Small intestine (tissue), 7 donors: ENCODE data around the gene ALDH1B1. TPM values are rescaled to one million over a fixed set of nuclear protein-coding genes. Genes with fewer than 3 reads are reported as not detected.
"Not testable (repeated sequence)": the region's sequence is repeated elsewhere in the genome, so short reads cannot be mapped to it uniquely, and the experiment has no call there.

Source experiments
- DNase-seq, 2 donors: peaks; one replicate each; pipeline versions ENCODE4 v3.0.0 to v3.0.0-alpha.2; 2013
- FAIRE-seq: peaks from 2 replicates; lab custom pipeline; 2012; peaks lifted over from hg19 to GRCh38; lab: Jason Lieb, UNC
- H3K27ac ChIP-seq, 3 donors: one replicate each; pipeline ENCODE4 v1.5.1; 2013; ENCODE audit warnings: low read length in 2 of 3, mild to moderate bottlenecking in 2 of 3, control low read depth in 1 of 3, inconsistent platforms in 1 of 3, low read depth in 1 of 3, moderate library complexity in 1 of 3
- H3K27me3 ChIP-seq, 3 donors: one replicate each; pipeline ENCODE4 v1.6.1; 2013; ENCODE audit warnings: low read length in 3 of 3, inconsistent platforms in 1 of 3; ENCODE audit not compliant: control insufficient read depth in 3 of 3, insufficient read depth in 3 of 3
- H3K36me3 ChIP-seq, 3 donors: one replicate each; pipeline ENCODE4 v1.6.1; 2013; ENCODE audit warnings: low read length in 3 of 3, inconsistent platforms in 1 of 3, low read depth in 1 of 3, mild to moderate bottlenecking in 1 of 3, moderate library complexity in 1 of 3; ENCODE audit not compliant: control insufficient read depth in 3 of 3, insufficient read depth in 2 of 3
- H3K4me1 ChIP-seq, 3 donors: one replicate each; pipeline ENCODE4 v1.6.1; 2013; ENCODE audit warnings: low read length in 2 of 3, inconsistent platforms in 1 of 3, low read depth in 1 of 3, mild to moderate bottlenecking in 1 of 3, moderate library complexity in 1 of 3; ENCODE audit not compliant: control insufficient read depth in 3 of 3, insufficient read depth in 2 of 3
- H3K4me3 ChIP-seq, 3 donors: one replicate each; pipeline ENCODE4 v1.5.1; 2013; ENCODE audit warnings: low read length in 3 of 3, control low read depth in 1 of 3, inconsistent platforms in 1 of 3, low read depth in 1 of 3, mild to moderate bottlenecking in 1 of 3, moderate library complexity in 1 of 3
- H3K9me3 ChIP-seq, 2 donors: one replicate each; pipeline ENCODE4 v1.6.1; 2013; ENCODE audit warnings: low read depth in 1 of 2, low read length in 1 of 2; ENCODE audit not compliant: control insufficient read depth in 2 of 2, insufficient read depth in 1 of 2
- WGBS, 3 donors: extraction: QIAGEN DNeasy Blood & Tissue Kit; methylation state at CpG; one replicate each; pipeline ENCODE4 v1.1.7; 2013; 5-methylcytosine and 5-hydroxymethylcytosine counted together
- polyA plus RNA-seq, 4 donors: library from polyadenylated mRNA; stranded (reverse) in 3 of 4; unstranded in 1 of 4; fragments of 200-250 nt in 3 of 4; fragments of 120-200 nt in 1 of 4; gene quantifications; one replicate each; pipeline versions ENCODE4 v1.2.1 to v1.2.3, GENCODE V29; 2013
- donor health status: healthy with polysubstance abuse.
- donor health status: control.
- donor health status: control.
- donor health status: Bipolar disorder and iron deficiency.
- donor health status: healthy.

Gene ALDH1B1
- polyA plus RNA-seq, 4 donors = 4.2 to 153 (median 33.8) TPM

GRCh38 chr9:38377336-38378083, 15.0 kb upstream of the ALDH1B1 start:
- H3K36me3 ChIP-seq, H3K27me3 ChIP-seq, H3K9me3 ChIP-seq, DNase-seq, FAIRE-seq, H3K4me3 ChIP-seq: not testable (repeated sequence)
- WGBS, 3 donors = 95 to 96% (median 96%) methylated on average over 23 to 42 of the region's 42 CpGs
- H3K4me1 ChIP-seq = peaks cover 0 to 63% (median 0%) of the 10 kb centered on the region in 3 donors
- peak overlapping the region in 1 of 3 donors; percentile 36 for H3K27ac ChIP-seq

GRCh38 chr9:38380230-38380871, 12.2 kb upstream of the ALDH1B1 start:
- Histone ChIP-seq H3K9me3 (peaks cover 0 to 15% of the 10 kb centered on the region in 2 donors), H3K27ac (peak overlapping the region in 1 of 3 donors; percentile 92), H3K36me3 (no peaks in the 10 kb centered on the region), H3K4me3 (no peak overlapping the region), H3K4me1 (peaks cover 0 to 69% (median 0%) of the 10 kb centered on the region in 3 donors), H3K27me3 (no peaks in the 10 kb centered on the region)
- DNase-seq (no peak), FAIRE-seq (no peak)
- 29 to 63% (median 49%) methylated on average over 6 of the region's 6 CpGs for WGBS, 3 donors

GRCh38 chr9:38380872-38381534, 11.5 kb upstream of the ALDH1B1 start:
- DNase-seq = peak; percentile 61 to 90
- peak overlapping the region in 1 of 3 donors; percentile 92 for H3K27ac ChIP-seq

GRCh38 chr9:38382141-38382540, 10.4 kb upstream of the ALDH1B1 start:
- Histone ChIP-seq H3K4me1 (peaks cover 0 to 72% (median 0%) of the 10 kb centered on the region in 3 donors), H3K4me3 (no peak overlapping the region), H3K36me3 (no peaks in the 10 kb centered on the region), H3K27ac (peak overlapping the region in 1 of 3 donors; percentile 92), H3K9me3 (peaks cover 0 to 20% of the 10 kb centered on the region in 2 donors), H3K27me3 (no peaks in the 10 kb centered on the region)
- FAIRE-seq (no peak), DNase-seq (no peak)
- 62 to 76% (median 64%) methylated on average over 8 of the region's 8 CpGs for WGBS, 3 donors

More at GRCh38 chr9:38380872-38381534, 11.5 kb upstream of the ALDH1B1 start:
- no peaks in the 10 kb centered on the region for H3K36me3 ChIP-seq
- peaks cover 0 to 20% of the 10 kb centered on the region in 2 donors for H3K9me3 ChIP-seq
- no peak overlapping the region for H3K4me3 ChIP-seq
- no peaks in the 10 kb centered on the region for H3K27me3 ChIP-seq
- no peak for FAIRE-seq
- 18 to 46% (median 26%) methylated on average over 8 of the region's 8 CpGs for WGBS, 3 donors
- peaks cover 0 to 71% (median 0%) of the 10 kb centered on the region in 3 donors for H3K4me1 ChIP-seq

- Histone ChIP-seq H3K27ac (peak overlapping the region in 2 of 3 donors; percentile 33 to 83), H3K36me3 (no peaks in the 10 kb centered on the region), H3K4me3 (no peak overlapping the region), H3K4me1 (peaks cover 0 to 86% (median 0%) of the 10 kb centered on the region in 3 donors), H3K27me3 (no peaks in the 10 kb centered on the region), H3K9me3 (peaks cover 0 to 20% of the 10 kb centered on the region in 2 donors)
- 67 to 80% (median 77%) methylated on average over 3 of the region's 3 CpGs for WGBS, 3 donors
- DNase-seq = no peak
- no peak for FAIRE-seq
These were observed 7.3 kb upstream of the ALDH1B1 start for GRCh38 chr9:38384990-38385848.

- peaks cover 0 to 86% (median 4%) of the 10 kb centered on the region in 3 donors for H3K4me1 ChIP-seq
- H3K27me3 ChIP-seq = no peaks in the 10 kb centered on the region
These were observed 6.6 kb upstream of the ALDH1B1 start for GRCh38 chr9:38385896-38386295.

GRCh38 chr9:38386319-38386895, 6.1 kb upstream of the ALDH1B1 start:
- DNase-seq (peak; percentile 39 to 86), FAIRE-seq (no peak)
- Histone ChIP-seq H3K27me3 (no peaks in the 10 kb centered on the region), H3K4me1 (peaks cover 0 to 88% (median 5%) of the 10 kb centered on the region in 3 donors), H3K27ac (peak overlapping the region in 2 of 3 donors; percentile 49 to 83), H3K4me3 (no peak overlapping the region), H3K36me3 (no peaks in the 10 kb centered on the region), H3K9me3 (peaks cover 0 to 20% of the 10 kb centered on the region in 2 donors)
- 22 to 69% (median 35%) methylated on average over 4 of the region's 4 CpGs for WGBS, 3 donors

More at GRCh38 chr9:38385896-38386295, 6.6 kb upstream of the ALDH1B1 start:
- H3K9me3 ChIP-seq = peaks cover 0 to 20% of the 10 kb centered on the region in 2 donors
- H3K36me3 ChIP-seq = no peaks in the 10 kb centered on the region
- DNase-seq = peak in 1 of 2 donors; percentile 23
- 77 to 92% (median 84%) methylated on average over 3 of the region's 3 CpGs for WGBS, 3 donors
- peak overlapping the region in 2 of 3 donors; percentile 49 to 83 for H3K27ac ChIP-seq
- FAIRE-seq = no peak
- H3K4me3 ChIP-seq = no peak overlapping the region
